NCI-H1417 (cell line): ENCODE data around the gene DPH7.
"Not testable (repeated sequence)": the region's sequence is repeated elsewhere in the genome, so short reads cannot be mapped to it uniquely, and the experiment has no call there.

ENCODE experiments used
- DNase-seq, 3 experiments: peaks; one replicate each; lab custom pipeline; 2025; lab: John Stamatoyannopoulos, UW

The DPH7 gene

GRCh38 chr9:137578518-137579258 is at the start of gene DPH7:
Gene DPH7 (minus strand): TSS chr9:137578925. CDS start chr9:137578777, 148 bp downstream.
- DNase-seq, result peak; percentile 82 to 95 (median 95)

- DNase-seq, result not testable (repeated sequence)
Observed at GRCh38 chr9:137627406-137627805, 48.7 kb upstream of the DPH7 start.

- DNase-seq, result no peak
Observed at GRCh38 chr9:137626464-137626863, 47.7 kb upstream of the DPH7 start.

- DNase-seq, result not testable (repeated sequence)
Observed at GRCh38 chr9:137622211-137622610, 43.5 kb upstream of the DPH7 start.

GRCh38 chr9:137621131-137621757 is 42.5 kb upstream of the DPH7 start:
- DNase-seq, result no peak

GRCh38 chr9:137620581-137620980 is 41.9 kb upstream of the DPH7 start:
- DNase-seq, result no peak

- DNase-seq, result no peak
Observed at GRCh38 chr9:137620048-137620405, 41.3 kb upstream of the DPH7 start.

GRCh38 chr9:137619240-137620047 is 40.7 kb upstream of the DPH7 start:
- peak in 2 of 3 experiments; percentile 58 to 62 for DNase-seq

- peak; percentile 88 to 94 (median 93) for DNase-seq
Observed at GRCh38 chr9:137618105-137619067, 39.7 kb upstream of the DPH7 start, which contains the start of gene EHMT1. Gene EHMT1 (plus strand): TSS chr9:137619005. CDS start chr9:137619029, 24 bp downstream.

- no peak for DNase-seq
Observed at GRCh38 chr9:137615387-137615871, 36.7 kb upstream of the DPH7 start.

- DNase-seq, result no peak
Observed at GRCh38 chr9:137614631-137615386, 36.1 kb upstream of the DPH7 start.

- DNase-seq, result no peak
Observed at GRCh38 chr9:137613738-137614523, 35.2 kb upstream of the DPH7 start.

- DNase-seq, result no peak
Observed at GRCh38 chr9:137613259-137613658, 34.5 kb upstream of the DPH7 start.

- DNase-seq, result no peak
Observed at GRCh38 chr9:137612741-137613142, 34.0 kb upstream of the DPH7 start.

GRCh38 chr9:137611623-137612609 is 33.2 kb upstream of the DPH7 start:
- DNase-seq, result peak in 2 of 3 experiments; percentile 80 to 88

- DNase-seq, result peak in 1 of 3 experiments; percentile 23
Observed at GRCh38 chr9:137610944-137611343, 32.2 kb upstream of the DPH7 start.

GRCh38 chr9:137607141-137607857 is 28.6 kb upstream of the DPH7 start:
- DNase-seq, result peak in 1 of 3 experiments; percentile 54

GRCh38 chr9:137606734-137607138 is 28.0 kb upstream of the DPH7 start:
- DNase-seq, result peak in 1 of 3 experiments; percentile 47
